Measurements from ENCODE around the gene ATXN1.

ATXN1 gene

DNA sequence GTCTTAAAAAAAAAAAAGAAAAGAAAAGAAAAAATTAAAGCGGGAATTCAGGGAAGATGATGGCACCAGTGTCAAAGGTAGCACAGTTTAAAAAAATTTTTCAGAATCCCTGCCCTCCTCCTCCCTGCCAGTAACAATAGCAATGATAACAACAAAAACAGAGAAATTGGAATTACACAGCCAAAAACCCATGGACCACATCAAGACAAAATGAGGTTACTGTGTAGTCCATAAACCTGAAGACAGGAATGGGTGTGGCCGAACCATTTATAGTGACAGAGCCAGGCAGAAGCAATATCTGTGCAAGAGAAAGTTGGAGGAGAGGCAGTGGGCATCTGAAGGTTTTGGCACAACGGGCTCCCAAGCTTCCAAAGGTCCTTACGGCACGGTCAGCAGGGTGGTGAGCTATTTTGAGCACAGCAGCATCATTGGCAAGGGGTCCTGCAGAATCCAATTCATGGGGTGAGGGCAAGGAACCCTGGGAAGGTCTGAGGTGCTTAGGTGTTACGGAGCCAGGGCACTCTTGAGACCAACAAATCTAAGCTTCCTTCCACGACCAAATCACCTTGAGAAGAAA lies 320.5 kb downstream of the ATXN1 start:
- DNase-seq (ENCODE audit: low read depth in 2 of 2): no peak

DNA sequence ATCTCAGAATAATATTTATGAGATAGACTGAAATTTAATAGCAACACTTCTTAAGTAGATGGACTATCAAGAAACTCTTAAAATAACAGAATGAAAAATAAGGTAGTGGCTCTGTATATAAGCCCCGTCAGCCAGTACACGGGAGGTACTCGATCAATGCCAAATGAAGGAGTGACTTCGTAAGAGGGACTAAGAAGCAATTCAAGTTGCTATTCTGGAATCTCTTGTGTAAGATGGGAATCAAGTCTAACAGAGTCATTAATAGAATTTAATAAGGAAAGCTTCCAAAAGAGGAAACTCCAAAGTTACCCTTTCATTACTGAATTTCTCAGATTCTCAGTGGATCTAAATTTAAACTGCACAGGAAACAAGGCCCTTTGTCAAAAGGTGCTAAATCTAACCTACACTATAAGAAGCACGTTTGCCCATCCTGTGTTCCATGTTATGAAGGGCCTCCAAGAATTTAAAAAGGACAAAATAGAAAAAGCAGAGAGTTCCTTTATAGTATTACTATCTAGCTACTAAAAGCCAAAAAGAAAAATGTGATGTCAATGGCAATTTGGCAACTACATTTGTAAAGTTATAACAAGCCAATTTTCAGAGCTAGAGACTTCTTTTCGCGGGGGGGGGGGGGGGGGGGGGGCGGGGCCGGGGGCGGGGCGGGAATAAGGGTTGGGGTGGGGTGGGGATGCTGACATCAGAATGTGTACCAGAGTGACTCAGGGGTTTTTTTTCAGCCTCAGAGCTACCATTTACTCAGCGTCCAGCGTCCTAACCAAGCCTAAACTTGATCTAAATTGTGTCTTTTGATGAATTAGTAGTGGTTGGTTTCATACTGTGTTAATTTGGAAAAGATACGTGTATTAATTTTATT lies 322.3 kb downstream of the ATXN1 start:
- no peak for DNase-seq (ENCODE audit: low read depth in 2 of 2)

DNA sequence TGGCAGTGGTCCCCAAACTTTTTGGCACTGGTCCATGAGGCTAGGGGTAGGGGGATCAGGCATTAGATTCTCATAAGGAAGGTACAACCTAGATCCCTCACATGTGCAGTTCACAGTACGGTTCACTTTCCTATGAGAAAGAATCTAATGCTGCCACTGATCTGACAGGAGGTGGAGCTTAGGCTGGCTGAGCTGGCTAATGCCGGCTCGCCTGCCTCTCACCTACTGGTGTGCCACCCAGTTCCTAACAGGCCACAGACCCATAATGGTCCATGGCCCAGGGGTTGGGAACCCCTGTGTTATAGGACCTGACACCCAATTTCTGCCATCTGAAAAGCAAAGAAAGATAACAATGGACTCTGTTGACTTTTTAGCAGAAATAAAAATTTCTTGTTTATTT lies 323.3 kb downstream of the ATXN1 start:
- no peak for DNase-seq (ENCODE audit: low read depth in 2 of 2)

DNA sequence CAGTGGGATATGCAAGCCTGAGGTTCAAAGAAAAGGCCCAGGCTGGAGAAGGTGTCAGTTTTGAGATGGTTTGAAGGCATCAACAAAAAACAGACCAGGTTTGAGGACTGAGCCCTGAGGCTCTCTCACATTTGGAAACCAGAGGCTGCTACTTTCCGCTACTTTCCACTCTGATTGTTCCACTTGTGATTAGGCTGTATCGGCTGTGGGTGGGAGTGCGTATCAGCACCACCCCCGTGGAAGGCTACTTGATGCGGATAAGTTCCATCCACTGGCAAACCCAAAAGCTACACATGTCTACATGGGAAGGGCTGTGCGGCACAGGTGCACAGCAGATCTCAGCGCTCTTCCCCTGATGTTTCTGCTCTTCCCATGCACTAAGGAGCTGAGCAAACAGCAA lies 324.2 kb downstream of the ATXN1 start:
- no peak for DNase-seq (ENCODE audit: low read depth in 2 of 2)

DNA sequence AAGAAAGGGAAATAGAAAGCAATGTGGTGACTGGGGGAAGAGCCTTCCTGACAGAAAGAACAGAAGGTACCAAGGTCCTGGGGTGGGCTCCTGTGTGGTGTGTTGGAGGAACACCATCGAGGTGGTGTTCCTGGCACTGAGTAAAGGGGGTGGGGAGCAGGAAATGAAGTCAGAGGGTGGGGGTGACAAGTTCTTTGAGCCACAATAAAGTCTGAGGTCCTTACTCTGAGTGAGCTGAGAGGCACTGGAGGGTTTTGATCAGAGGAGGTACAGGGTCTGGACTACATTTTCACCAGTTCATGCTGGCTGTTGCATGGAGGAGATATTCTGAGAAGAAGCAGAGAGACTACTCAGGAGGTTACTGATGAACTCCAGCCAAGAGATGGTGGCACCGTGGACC lies 324.7 kb downstream of the ATXN1 start:
- DNase-seq (ENCODE audit: low read depth in 2 of 2): no peak

DNA sequence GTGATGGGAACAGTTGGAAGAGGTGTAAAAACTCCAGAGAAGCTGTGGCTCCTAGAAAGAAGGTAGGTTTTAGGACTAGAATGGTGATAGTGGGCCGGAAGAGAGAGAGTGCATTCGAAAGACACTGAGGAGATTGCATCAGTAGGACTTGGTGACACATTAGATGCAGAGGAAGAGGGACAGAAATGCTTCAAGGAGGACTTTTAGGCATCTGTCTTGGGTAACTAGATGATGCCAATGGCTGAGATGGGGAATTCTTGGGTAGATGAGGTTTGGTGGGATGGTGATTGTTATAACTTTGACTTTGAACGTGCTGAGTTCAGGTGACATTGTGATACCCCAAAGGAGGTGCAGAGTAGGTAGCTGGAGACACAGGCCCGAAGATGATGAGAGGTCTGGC lies 326.4 kb downstream of the ATXN1 start:
- DNase-seq (ENCODE audit: low read depth in 2 of 2): no peak

DNA sequence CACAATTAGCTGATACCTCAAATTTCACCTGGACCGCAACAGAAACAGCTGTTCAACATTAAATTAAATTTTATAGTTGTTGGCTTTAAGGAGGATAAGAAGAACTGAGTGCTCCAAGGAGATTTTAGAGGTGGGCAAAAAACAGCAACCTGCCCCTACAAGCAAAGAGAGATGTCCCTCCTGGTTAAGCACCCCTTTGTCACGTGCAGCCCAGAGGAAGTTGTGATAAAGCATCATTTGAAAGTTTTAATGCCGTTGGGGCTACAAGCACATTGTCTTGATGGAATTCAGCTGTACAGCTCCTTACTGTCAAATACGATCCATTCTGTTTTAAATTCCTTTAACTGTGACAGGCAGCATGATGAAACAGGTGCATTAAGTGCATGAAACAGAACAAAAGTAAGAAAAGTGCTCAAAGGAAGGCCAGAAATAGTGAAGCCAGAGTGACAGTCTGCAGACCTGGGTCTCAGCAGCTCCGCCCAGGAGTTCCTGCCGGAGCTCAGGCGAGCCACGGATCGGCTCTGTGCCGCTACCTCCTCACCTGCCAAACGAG lies 327.8 kb downstream of the ATXN1 start:
- DNase-seq (ENCODE audit: low read depth in 2 of 2): no peak

DNA sequence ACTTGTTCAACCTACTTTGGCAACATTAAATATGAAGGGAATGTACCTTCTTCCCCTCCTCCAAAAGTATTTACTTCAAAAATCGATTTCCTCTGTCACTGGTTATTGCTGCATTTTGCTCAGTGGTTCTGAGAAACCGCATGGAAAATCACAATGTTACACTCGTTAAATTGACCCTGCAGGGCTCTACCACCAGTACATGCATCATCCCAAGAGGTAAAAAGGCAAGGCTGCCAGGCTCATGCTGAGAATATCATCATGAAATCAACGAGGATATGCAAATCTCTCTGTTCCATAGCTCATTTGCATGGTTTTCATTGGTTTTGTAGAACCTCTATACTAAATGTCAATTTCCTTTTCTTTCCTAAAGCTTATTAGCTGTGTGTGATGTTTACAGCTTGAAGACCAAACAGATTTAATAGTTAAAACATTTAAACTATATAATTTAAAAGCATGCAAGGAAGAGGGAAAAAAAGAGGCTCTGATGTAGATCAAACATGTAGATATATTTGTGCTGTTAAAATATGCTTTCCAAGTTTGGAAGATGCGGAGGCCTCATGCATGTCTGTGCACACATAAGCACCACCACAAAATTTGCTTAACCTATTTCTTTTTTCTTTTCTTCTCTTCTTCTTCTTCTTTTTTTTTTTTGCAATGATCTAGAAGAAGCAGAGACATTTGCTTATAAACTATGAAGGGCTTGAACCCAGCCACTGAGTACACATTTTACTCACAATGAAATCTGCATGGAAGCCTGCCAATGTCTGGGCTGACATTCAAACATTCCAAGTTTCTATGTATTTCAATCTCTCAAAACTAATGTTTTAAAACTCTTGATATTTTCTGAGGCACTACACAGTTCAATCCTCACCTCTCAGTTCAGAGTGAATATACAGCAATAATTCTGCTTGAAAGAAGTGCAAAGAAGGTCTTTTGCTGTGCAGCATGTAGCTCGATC lies 328.9 kb downstream of the ATXN1 start:
- DNase-seq (ENCODE audit: low read depth in 2 of 2): peak; percentile 65

DNA sequence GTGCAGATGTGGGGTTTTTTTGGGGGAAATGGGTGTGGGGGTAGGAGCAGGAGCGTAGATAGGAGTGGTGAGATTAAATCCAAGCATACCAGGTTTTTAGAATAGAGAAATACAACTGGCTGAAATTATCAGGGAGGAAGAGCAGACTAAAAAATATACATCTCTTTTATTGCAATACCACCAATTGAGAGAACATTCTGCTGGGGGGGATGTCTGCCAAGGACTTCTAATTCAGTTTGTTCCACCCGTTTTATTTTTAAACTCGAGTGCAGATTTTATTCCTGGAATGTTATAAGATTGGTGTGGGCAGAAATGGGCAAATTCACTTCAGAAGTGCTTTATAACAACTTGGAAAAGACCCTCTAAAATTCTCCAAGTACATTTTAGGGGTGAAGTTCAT lies 330.2 kb downstream of the ATXN1 start:
- DNase-seq (ENCODE audit: low read depth in 2 of 2): no peak

DNA sequence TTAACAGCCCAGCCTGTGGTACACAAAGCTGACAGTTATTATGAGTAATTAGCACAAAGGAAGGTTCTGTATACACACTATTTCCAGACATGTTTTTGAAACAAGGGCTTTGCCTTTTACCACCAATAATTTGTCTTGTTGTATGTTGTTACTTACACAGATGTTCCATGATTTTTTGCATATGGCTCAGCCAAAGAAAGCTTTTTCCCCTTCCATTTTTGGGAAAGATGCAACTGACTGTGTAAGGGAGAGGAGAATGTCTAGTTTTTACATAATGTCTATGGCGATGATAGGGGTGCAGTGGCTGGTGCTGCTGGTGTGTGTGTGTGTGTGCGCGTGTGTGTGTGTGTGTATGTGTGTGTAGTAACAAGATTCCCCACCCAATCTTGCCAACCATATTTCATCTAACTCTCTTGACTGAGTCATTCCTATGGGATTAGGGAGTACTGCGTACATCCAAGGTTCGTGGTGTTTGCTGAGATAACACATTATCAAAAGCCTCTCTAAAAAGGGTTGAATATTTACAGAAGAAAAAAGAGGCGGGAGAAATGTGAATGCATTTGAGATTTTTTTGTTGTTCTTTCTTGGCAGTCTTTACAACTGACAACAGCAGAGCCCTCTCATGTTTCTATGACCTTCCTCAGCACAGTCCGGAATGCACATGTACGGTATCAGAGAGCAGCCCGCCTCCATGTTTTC lies 330.7 kb downstream of the ATXN1 start:
- no peak for DNase-seq (ENCODE audit: low read depth in 2 of 2)

DNA sequence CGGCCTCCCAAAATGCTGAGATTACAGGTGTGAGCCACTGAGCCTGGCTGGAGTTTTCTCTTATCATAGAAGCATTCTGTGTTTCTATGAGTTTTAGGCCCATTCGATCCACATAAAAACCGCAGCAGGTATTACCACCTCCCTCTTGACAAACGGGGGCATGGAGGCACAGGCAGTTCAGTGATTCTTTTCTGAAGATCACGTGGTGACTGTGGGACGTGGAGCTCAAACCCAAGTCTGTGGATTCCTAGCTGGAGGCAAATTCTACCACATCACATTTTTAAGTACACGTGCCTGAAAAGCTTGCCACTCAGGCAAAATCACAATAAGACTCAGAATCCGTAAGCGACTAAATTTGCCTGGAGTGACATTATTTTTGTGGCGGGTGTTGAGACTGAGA lies 331.6 kb downstream of the ATXN1 start:
- DNase-seq (ENCODE audit: low read depth in 2 of 2): no peak

DNA sequence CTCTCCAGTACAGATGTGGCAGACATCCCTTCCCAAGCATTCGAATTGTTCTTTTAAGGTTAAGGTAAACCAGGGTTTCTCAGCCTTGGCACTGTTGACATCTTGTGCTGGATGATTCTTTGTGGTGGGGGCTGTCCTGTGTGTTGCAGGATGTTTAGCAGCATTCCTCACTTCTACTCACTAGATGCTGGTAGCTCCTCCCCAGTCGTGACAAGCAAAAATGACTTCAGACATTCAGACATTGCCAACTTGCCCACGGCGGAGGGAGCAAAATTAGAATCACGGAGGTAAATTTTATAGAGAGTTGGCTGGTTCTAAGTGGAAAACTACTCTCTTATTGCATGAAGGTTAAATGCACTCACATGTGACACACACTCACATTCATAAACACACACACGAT lies 334.1 kb downstream of the ATXN1 start:
- DNase-seq (ENCODE audit: low read depth in 2 of 2): no peak

DNA sequence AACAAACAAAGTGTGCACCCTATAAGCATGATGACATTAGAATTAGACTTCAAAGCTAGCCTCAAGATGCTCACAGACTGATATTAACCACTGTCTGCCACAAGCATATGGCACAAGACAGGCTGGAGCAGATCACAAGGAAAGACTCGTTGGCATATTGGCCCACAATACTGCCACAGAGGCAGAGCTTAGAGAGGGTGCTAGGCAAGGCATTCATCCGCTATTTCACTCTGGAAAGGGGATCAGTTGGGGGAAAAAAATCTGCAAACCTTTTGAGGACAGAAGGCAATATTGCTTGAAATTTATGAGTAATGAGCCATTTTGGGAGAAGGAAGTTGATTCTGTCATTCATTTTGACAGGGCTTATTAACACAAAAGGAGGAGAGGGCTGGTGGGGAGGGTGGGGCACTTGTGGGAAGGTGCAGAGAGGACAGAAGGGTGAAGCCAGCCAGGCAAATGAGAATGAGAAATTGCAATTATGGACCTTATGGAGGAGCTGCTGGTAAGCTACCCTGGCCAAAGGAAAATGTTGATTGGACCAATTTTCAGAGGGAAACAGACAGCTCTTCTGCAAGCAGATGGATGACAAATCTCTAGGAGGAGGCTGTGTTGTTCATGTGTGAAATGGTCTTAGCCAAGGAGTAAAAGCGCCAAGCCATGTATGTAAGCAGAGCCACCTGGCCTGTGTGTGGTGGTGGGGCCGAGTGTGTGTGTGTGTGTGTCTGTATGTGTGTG lies 335.2 kb downstream of the ATXN1 start:
- no peak for DNase-seq (ENCODE audit: low read depth in 2 of 2)

DNA sequence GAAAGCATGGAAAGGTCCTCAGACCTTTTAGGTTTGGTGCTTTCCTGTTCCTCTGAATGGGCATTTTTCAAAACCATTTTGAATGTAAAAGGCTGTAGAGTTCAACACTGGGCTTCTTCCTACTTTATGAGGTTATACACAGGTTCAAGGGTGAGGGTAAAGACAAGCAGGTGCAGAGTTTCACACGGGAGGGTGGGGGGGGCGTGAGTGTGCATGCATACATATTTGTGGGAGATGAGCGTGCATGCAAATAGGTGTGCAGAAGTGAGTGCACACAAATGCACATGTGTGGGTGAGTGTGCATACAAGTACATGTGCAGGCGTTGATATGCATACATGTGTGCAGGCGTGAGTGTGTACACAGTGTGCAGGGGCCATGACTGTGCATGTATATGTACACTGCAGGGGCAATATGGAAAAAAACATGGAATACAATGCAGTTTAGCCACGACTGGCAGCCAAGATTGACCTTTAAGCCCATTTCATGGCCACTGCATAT lies 339.7 kb downstream of the ATXN1 start:
- no peak for DNase-seq (ENCODE audit: low read depth in 2 of 2)

DNA sequence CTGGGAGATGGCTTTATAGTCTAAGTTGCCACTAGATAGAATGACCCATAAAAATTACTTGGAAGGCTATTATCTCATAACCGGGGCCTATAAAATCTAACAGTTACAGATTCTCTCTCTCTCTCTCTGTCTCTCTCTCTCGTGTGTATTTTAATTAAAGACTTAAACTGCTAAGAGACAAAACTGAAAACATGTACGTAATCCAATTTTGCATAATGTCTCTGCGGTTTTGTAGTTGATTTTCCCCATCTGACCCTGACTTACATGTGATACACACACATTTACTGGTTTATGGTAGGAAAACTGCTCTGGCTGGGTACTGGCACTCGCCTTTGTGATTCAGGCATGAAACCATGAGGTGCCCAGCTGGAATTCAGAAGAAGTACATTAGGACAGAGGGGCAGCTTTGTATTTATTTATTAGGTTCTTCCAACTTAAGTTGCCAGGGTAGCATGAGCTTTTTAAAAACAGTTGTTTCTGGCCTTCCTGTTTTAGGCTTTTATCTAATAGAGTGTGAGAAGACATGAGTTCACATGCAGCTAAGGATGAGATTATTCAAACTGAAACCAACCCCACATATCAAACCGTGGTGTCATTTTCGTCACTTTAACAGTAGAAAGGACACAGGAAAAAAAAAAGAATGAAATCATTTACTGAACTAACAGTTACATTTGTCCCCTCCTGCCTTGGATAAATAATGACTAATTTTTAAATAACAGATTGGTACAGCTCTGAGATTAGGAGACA lies 340.4 kb downstream of the ATXN1 start:
- peak in 1 of 2 experiments; percentile 48 for DNase-seq (ENCODE audit: low read depth in 2 of 2)

DNA sequence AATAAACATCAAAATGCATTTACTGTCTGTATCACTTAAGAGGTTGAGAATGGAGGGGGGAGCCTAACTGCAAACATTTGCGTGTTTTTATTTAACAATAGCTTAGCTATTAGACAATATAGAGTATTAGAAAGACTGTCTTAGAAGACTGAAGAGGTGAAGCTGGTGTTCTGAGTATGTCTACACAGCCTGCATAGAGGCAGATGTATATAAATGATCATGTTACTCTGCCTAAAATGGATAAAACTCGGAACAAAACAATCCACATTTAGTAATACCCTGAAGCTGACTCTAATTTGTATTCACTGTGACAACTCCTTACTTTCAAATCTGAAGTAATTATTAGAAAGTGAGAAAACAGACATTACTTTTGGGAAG lies 340.9 kb downstream of the ATXN1 start:
- DNase-seq (ENCODE audit: low read depth in 2 of 2): no peak

DNA sequence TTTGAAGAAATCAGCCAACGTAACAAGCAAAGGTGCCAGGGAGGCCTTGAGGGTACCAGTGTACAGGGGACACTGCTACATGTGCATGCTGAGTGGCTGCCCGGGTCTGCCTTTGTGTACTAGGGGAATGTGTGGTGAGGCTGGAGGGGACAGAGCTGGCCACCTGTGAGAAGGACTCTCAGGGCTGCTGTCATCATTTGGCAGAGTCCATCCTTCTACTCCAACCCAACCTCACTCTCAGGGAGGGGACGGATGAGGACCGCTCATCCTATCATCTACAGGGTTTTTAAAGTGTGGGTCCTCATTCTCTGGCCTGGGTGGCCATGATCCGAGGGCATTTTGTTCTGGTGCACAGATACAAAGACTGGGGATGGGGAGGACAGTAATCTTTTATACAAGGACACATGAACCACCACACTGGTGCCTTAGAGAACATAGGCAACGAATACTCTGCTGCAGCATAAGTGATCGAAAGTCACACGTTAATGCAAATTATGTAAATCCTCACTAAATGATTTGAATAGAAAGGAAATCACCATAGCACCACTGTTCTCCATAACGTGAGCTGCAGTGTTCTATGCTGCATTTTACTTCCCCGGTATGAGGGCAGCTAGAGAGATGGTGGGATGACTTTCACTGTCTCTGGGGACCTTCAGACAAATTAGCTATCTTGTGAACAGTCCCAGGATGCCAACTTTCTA lies 341.5 kb downstream of the ATXN1 start:
- no peak for DNase-seq (ENCODE audit: low read depth in 2 of 2)

DNA sequence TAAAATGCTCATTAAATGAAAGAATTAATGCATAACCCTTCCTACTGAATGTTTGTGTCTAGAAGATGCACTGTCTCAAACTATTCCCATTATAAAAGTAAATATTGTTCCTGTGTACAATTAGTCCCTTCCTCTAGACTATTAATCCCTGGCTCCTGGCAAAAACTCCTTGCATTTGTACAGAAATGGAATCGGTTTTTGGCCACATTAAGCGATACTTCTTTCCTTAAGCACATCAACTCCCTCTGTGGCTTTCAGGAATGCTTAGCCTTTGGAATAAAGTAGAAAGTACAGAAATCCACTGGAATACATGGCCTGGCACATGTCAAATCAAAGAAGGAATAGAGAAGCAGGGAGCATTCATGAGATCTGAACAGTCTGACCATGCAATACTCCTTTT lies 343.1 kb downstream of the ATXN1 start:
- no peak for DNase-seq (ENCODE audit: low read depth in 2 of 2)

DNA sequence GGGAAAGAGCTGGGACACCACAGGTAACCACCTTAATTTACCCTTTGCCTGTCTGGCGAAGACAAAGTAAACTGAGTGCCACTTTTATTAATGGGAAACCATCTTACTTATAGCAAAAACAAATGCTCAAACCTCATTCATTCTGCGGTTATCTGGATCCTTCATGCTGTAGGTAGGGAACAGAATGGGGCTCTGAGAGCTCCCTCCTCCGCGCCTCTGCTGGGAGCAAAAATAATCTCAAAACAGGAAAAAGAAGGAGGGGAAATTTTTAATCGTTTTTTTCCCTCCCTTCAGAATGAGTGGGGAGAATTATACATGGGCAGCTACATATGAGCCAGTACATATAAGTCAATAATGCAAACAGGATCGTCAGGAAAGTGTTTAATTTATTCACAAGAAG lies 345.6 kb downstream of the ATXN1 start:
- no peak for DNase-seq (ENCODE audit: low read depth in 2 of 2)

Measured in fibroblast of skin of left biceps (primary cell).